NCI-H460 (cell line): ENCODE measurements around the gene DGLUCY. TPM values are rescaled to one million over a fixed set of nuclear protein-coding genes. Genes with fewer than 3 reads are reported as not detected.
"Not testable (repeated sequence)": the region's sequence is repeated elsewhere in the genome, so short reads cannot be mapped to it uniquely, and the experiment has no call there.

Source experiments
- DNase-seq: peaks from one replicate; pipeline ENCODE4 v3.0.0-alpha.2; 2016; ENCODE audit warnings: low read depth; ENCODE audit errors: extremely low read depth
- total RNA-seq: library from RNA; depleted of rRNA; stranded (reverse); fragments of >200 nt; shearing (Covaris generic); gene quantifications from 2 replicates; pipeline ENCODE4 v1.2.3, GENCODE V29; 2014

The DGLUCY gene
- total RNA-seq, 1 experiment from 2014 or later: 8.3 TPM

GRCh38 chr14:91232052-91232451 is 118.2 kb downstream of the DGLUCY start:
- no peak for DNase-seq

GRCh38 chr14:91232603-91233002 is 118.7 kb downstream of the DGLUCY start:
- DNase-seq: no peak

- no peak for DNase-seq
These were observed 120.3 kb downstream of the DGLUCY start for GRCh38 chr14:91233936-91234790.

- DNase-seq: no peak
These were observed 120.9 kb downstream of the DGLUCY start for GRCh38 chr14:91234791-91235114.

GRCh38 chr14:91235841-91236240 is 122.0 kb downstream of the DGLUCY start:
- DNase-seq: no peak

- no peak for DNase-seq
These were observed 123.3 kb downstream of the DGLUCY start for GRCh38 chr14:91237219-91237618.

GRCh38 chr14:91238085-91238484 is 124.2 kb downstream of the DGLUCY start:
- no peak for DNase-seq

GRCh38 chr14:91238661-91239060 is 124.8 kb downstream of the DGLUCY start:
- no peak for DNase-seq

GRCh38 chr14:91241863-91242262 is 128.0 kb downstream of the DGLUCY start:
- no peak for DNase-seq

- DNase-seq: no peak
These were observed 128.8 kb downstream of the DGLUCY start for GRCh38 chr14:91242635-91243034.

GRCh38 chr14:91243074-91243471 is 129.2 kb downstream of the DGLUCY start:
- no peak for DNase-seq

- no peak for DNase-seq
These were observed 130.6 kb downstream of the DGLUCY start, which contains the start of gene GPR68 for GRCh38 chr14:91244501-91244901. GPR68 (minus strand) TSS chr14:91244704; CDS start chr14:91235050, 9,654 bp downstream.

- DNase-seq: no peak
These were observed 131.2 kb downstream of the DGLUCY start for GRCh38 chr14:91245029-91245428.

GRCh38 chr14:91245616-91246015 is 131.7 kb downstream of the DGLUCY start:
- not testable (repeated sequence) for DNase-seq

- DNase-seq: no peak
These were observed 132.4 kb downstream of the DGLUCY start for GRCh38 chr14:91246051-91246852.

- no peak for DNase-seq
These were observed 136.2 kb downstream of the DGLUCY start for GRCh38 chr14:91249841-91250616.

- no peak for DNase-seq
These were observed 137.0 kb downstream of the DGLUCY start for GRCh38 chr14:91250912-91251311.

GRCh38 chr14:91252871-91253794 is 139.3 kb downstream of the DGLUCY start:
- peak; percentile 9 for DNase-seq

- no peak for DNase-seq
These were observed 140.0 kb downstream of the DGLUCY start for GRCh38 chr14:91253795-91254323.

GRCh38 chr14:91254461-91254860 is 140.6 kb downstream of the DGLUCY start:
- no peak for DNase-seq
